K562 (cell line): ENCODE measurements around the gene REX1BD. TPM values are rescaled to one million over a fixed set of nuclear protein-coding genes. Genes with fewer than 3 reads are reported as not detected.

Experiments
- C11orf30 ChIP-seq: fragments of 450-650 bp; IDR thresholded peaks from 2 replicates; pipeline ENCODE4 v1.6.1; 2016; ENCODE audit warnings: low read depth, mild to moderate bottlenecking
- ERF ChIP-seq: fragments of 450-650 bp; formaldehyde crosslinking; IDR thresholded peaks from 2 replicates; pipeline ENCODE4 v1.4.0; 2020; ENCODE audit warnings: mild to moderate bottlenecking, mixed read lengths
- HCFC1 ChIP-seq: IDR thresholded peaks from 2 replicates; pipeline ENCODE4 v1.6.1; 2012; ENCODE audit warnings: low read depth, low read length, improper control_type of control experiment
- KDM4B ChIP-seq, 2 experiments: fragments of 450-650 bp in 1 of 2; sonication (generic) in 1 of 2; IDR thresholded peaks; 2 replicates each; pipeline ENCODE4 v1.6.1; 2016 to 2017; ENCODE audit warnings: borderline replicate concordance in 2 of 2, antibody characterized with exemption in 1 of 2, low read depth in 1 of 2, mild to moderate bottlenecking in 1 of 2
- KDM5B ChIP-seq: fragments of 200-600 bp; sonication (generic); IDR thresholded peaks from 2 replicates; pipeline ENCODE4 v1.6.1; 2012; ENCODE audit warnings: low read depth, mild to moderate bottlenecking, moderate library complexity, low read length, control low read depth, inconsistent platforms; ENCODE audit not compliant: insufficient replicate concordance
- KLF1 ChIP-seq: fragments of 450-650 bp; IDR thresholded peaks from 2 replicates; pipeline ENCODE4 v1.6.1; 2016; ENCODE audit warnings: missing genetic modification characterization, missing compliant biosample characterization
- NFIC ChIP-seq: fragments of 450-650 bp; IDR thresholded peaks from 2 replicates; pipeline ENCODE4 v1.6.1; 2017; ENCODE audit warnings: mild to moderate bottlenecking, inconsistent platforms
- NR1H2 ChIP-seq: sonication (generic); formaldehyde crosslinking; IDR thresholded peaks from 2 replicates; pipeline ENCODE4 v1.4.0; 2020; ENCODE audit warnings: mild to moderate bottlenecking, missing genetic modification reagents
- NR3C1 ChIP-seq: sonication (generic); formaldehyde crosslinking; IDR thresholded peaks from 2 replicates; pipeline ENCODE4 v1.8.1; 2022; ENCODE audit warnings: missing genetic modification reagents
- POLR2A ChIP-seq: fragments of 450-650 bp; conservative IDR thresholded peaks from 2 replicates; pipeline ENCODE4 v1.6.1; 2016
- POLR2B ChIP-seq: fragments of 450-650 bp; IDR thresholded peaks from 2 replicates; pipeline ENCODE4 v1.6.1; 2018; ENCODE audit warnings: low read depth; ENCODE audit not compliant: partially characterized antibody
- POLR2G ChIP-seq: fragments of 200-400 bp; formaldehyde crosslinking; IDR thresholded peaks from 2 replicates; pipeline ENCODE4 v1.6.1; 2017; ENCODE audit warnings: low read depth, mild to moderate bottlenecking, antibody characterized with exemption, low read length, moderate library complexity
- SIN3B ChIP-seq: fragments of 450-650 bp; IDR thresholded peaks from 2 replicates; pipeline ENCODE4 v1.6.1; 2017; ENCODE audit warnings: low read depth, mild to moderate bottlenecking, moderate library complexity
- SREBF1 ChIP-seq: fragments of 150-350 bp; IDR thresholded peaks from 2 replicates; pipeline ENCODE4 v1.6.1; 2014; ENCODE audit warnings: antibody characterized with exemption, low read depth, low read length, borderline replicate concordance
- SRSF7 ChIP-seq: fragments of 200-400 bp; formaldehyde crosslinking; optimal IDR thresholded peaks from 2 replicates; pipeline ENCODE3; 2017; ENCODE audit warnings: mild to moderate bottlenecking, low read depth, low read length
- STAT5A ChIP-seq: IDR thresholded peaks from 2 replicates; pipeline ENCODE4 v1.6.1; 2012; ENCODE audit warnings: low read length, inconsistent platforms, borderline replicate concordance
- YY1 ChIP-seq, 3 experiments: IDR thresholded peaks; 2 replicates each; pipeline ENCODE4 v1.6.1; 2011; ENCODE audit warnings: low read length in 2 of 3, mild to moderate bottlenecking in 2 of 3, moderate library complexity in 2 of 3, borderline replicate concordance in 1 of 3, control low read depth in 1 of 3, low read depth in 1 of 3; ENCODE audit not compliant: insufficient read depth in 3 of 3, insufficient replicate concordance in 2 of 3, control insufficient read depth in 1 of 3, insufficient read length in 1 of 3; ENCODE audit errors: extremely low read depth in 1 of 3
- ZNF124 ChIP-seq: sonication (generic); formaldehyde crosslinking; IDR thresholded peaks from 2 replicates; pipeline ENCODE4 v1.8.1; 2022; ENCODE audit warnings: missing genetic modification reagents
- ZNF589 ChIP-seq: fragments of 200-800 bp; sonication (Bioruptor generic); IDR thresholded peaks from 2 replicates; pipeline ENCODE4 v1.6.1; 2016; ENCODE audit warnings: low read depth, missing genetic modification characterization, missing compliant biosample characterization
- ZNF707 ChIP-seq: fragments of 250-450 bp; sonication (Bioruptor Pico); conservative IDR thresholded peaks from 2 replicates; pipeline ENCODE4 v1.8.0; 2022; ENCODE audit warnings: inconsistent platforms, mild to moderate bottlenecking, moderate library complexity
- ZNF830 ChIP-seq: fragments of 250-450 bp; sonication (Bioruptor Pico); IDR thresholded peaks from 2 replicates; pipeline ENCODE4 v1.5.0; 2021; ENCODE audit warnings: mild to moderate bottlenecking
- polyA plus RNA-seq, 8 experiments: library from polyadenylated mRNA; depleted of rRNA in 4 of 8; stranded (reverse) in 5 of 8; unstranded in 3 of 8; fragments of >200 nt; fragmentation: Nextera tagmentation in 2 of 8; fragmentation: Illumina TruSeq in 1 of 8; extraction: Ambion mirVana in 2 of 8; extraction: Trizol in 1 of 8; gene quantifications; 2 replicates each; pipeline versions ENCODE4 v1.2.1 to v1.2.3, GENCODE V29; 2011 to 2014; ENCODE audit warnings: inconsistent platforms in 1 of 8, missing spikeins in 1 of 8
- total RNA-seq, 7 experiments: library from RNA; depleted of rRNA in 6 of 7; stranded (reverse); fragments of >200 nt in 6 of 7; fragmentation: Illumina TruSeq in 2 of 7; extraction: Trizol in 2 of 7; gene quantifications; 2 replicates each; pipeline versions ENCODE4 v1.2.1 to v1.2.3, GENCODE V29; 2011 to 2021; ENCODE audit warnings: low replicate concordance in 1 of 7
- TF ChIP-seq, protein P1 (sequence below): sonication (generic); formaldehyde crosslinking; IDR thresholded peaks from 2 replicates; pipeline ENCODE4 v1.8.1; 2023; ENCODE audit warnings: missing genetic modification reagents, mild to moderate bottlenecking, borderline replicate concordance
- TF ChIP-seq, protein P2 (sequence below), 2 experiments: fragments of 450-650 bp; conservative IDR thresholded peaks; 2 replicates each; pipeline ENCODE4 v1.6.1; 2017; ENCODE audit warnings: mild to moderate bottlenecking in 2 of 2, moderate library complexity in 2 of 2

The REX1BD gene
- total and polyA plus RNA-seq, 9 of the 15 experiments (the other 6 are each of a cell fraction or from before 2014, with no cell fraction given), result 1.9 to 136 (median 13.8) TPM

DNA sequence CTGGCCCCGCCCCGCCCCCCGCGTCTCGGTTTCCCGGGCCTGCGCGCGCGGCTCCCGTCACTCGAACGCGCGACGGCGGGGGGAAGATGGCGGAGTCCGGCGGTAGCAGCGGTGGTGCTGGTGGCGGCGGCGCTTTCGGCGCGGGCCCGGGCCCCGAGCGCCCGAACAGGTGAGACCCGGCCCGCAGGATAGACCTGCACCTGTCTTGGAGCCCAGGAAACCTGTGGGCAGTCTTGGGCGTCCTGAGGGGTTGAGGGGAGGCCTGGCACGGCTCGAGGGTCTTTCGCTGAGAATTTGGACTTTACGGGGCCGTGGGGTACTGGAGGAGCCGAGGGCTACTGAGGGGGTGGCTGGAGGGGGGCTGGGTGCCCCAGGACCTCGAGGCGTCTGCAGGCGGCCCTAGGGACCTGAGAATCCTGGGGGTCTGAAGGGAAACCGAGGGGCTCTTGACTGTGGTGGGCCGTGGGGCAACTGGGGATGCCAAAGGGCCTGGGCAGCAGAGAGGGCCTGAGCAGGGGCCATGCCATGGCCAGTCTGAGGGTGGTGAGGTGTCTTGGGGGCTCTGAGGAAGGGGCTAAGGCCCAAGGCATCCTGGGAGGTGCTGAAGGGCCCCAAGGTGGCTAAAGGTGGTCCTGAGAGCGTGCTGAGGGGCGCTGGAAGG is 48.5 kb downstream of the REX1BD start, which contains the start of gene KLHL26 (continued):
- TF ChIP-seq, protein P1, sequence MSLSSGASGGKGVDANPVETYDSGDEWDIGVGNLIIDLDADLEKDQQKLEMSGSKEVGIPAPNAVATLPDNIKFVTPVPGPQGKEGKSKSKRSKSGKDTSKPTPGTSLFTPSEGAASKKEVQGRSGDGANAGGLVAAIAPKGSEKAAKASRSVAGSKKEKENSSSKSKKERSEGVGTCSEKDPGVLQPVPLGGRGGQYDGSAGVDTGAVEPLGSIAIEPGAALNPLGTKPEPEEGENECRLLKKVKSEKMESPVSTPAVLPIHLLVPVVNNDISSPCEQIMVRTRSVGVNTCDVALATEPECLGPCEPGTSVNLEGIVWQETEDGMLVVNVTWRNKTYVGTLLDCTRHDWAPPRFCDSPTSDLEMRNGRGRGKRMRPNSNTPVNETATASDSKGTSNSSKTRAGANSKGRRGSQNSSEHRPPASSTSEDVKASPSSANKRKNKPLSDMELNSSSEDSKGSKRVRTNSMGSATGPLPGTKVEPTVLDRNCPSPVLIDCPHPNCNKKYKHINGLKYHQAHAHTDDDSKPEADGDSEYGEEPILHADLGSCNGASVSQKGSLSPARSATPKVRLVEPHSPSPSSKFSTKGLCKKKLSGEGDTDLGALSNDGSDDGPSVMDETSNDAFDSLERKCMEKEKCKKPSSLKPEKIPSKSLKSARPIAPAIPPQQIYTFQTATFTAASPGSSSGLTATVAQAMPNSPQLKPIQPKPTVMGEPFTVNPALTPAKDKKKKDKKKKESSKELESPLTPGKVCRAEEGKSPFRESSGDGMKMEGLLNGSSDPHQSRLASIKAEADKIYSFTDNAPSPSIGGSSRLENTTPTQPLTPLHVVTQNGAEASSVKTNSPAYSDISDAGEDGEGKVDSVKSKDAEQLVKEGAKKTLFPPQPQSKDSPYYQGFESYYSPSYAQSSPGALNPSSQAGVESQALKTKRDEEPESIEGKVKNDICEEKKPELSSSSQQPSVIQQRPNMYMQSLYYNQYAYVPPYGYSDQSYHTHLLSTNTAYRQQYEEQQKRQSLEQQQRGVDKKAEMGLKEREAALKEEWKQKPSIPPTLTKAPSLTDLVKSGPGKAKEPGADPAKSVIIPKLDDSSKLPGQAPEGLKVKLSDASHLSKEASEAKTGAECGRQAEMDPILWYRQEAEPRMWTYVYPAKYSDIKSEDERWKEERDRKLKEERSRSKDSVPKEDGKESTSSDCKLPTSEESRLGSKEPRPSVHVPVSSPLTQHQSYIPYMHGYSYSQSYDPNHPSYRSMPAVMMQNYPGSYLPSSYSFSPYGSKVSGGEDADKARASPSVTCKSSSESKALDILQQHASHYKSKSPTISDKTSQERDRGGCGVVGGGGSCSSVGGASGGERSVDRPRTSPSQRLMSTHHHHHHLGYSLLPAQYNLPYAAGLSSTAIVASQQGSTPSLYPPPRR (CRISPR knock-in tag), result no peak
- TF ChIP-seq POLR2A (peak; percentile 78), NR3C1 (CRISPR knock-in tag) (0 out of 2 replicates have a peak, but pooled peaks have one; percentile 27), SREBF1 (no peak), NFIC (peak; percentile 18; the same call in 1 of the 2 replicates), KDM4B (IDR thresholded peaks at IDR 0.05; ENCODE audit: borderline replicate concordance in 2 of 2, low read depth in 1 of 2) (no peak), POLR2G (peak; percentile 93), ZNF589 (CRISPR knock-in tag) (no peak), NR1H2 (CRISPR knock-in tag) (no peak), KDM5B (peak; percentile 56), YY1 (IDR thresholded peaks at IDR 0.05; ENCODE audit: borderline replicate concordance in 1 of 3, control insufficient read depth in 1 of 3, extremely low read depth in 1 of 3, insufficient read depth in 3 of 3, insufficient read length in 1 of 3, insufficient replicate concordance in 2 of 3, low read depth in 1 of 3, low read length in 2 of 3) (peak; percentile 75 to 96 (median 93)), POLR2B (peak; percentile 57), HCFC1 (peak; percentile 71), ZNF830 (CRISPR knock-in tag) (no peak), ERF (0 out of 2 replicates have a peak, but pooled peaks have one; percentile 24), KLF1 (tag) (no peak), SRSF7 (no peak), ZNF707 (CRISPR knock-in tag) (no peak), STAT5A (no peak), C11orf30 (peak; percentile 87), ZNF124 (CRISPR knock-in tag) (no peak), SIN3B (peak; percentile 92)
- TF ChIP-seq, protein P2, sequence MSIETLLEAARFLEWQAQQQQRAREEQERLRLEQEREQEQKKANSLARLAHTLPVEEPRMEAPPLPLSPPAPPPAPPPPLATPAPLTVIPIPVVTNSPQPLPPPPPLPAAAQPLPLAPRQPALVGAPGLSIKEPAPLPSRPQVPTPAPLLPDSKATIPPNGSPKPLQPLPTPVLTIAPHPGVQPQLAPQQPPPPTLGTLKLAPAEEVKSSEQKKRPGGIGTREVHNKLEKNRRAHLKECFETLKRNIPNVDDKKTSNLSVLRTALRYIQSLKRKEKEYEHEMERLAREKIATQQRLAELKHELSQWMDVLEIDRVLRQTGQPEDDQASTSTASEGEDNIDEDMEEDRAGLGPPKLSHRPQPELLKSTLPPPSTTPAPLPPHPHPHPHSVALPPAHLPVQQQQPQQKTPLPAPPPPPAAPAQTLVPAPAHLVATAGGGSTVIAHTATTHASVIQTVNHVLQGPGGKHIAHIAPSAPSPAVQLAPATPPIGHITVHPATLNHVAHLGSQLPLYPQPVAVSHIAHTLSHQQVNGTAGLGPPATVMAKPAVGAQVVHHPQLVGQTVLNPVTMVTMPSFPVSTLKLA (conservative IDR thresholded peaks at IDR 0.05), result 0 out of 4 replicates have a peak, but pooled peaks of 1 of the 2 experiments have one; percentile 41
